ENCODE measurements around the gene BID. TPM values are rescaled to one million over a fixed set of nuclear protein-coding genes. Genes with fewer than 3 reads are reported as not detected.

Gene BID
- total RNA-seq, 1 donor from 2014 or later = 15.9 TPM

DNA sequence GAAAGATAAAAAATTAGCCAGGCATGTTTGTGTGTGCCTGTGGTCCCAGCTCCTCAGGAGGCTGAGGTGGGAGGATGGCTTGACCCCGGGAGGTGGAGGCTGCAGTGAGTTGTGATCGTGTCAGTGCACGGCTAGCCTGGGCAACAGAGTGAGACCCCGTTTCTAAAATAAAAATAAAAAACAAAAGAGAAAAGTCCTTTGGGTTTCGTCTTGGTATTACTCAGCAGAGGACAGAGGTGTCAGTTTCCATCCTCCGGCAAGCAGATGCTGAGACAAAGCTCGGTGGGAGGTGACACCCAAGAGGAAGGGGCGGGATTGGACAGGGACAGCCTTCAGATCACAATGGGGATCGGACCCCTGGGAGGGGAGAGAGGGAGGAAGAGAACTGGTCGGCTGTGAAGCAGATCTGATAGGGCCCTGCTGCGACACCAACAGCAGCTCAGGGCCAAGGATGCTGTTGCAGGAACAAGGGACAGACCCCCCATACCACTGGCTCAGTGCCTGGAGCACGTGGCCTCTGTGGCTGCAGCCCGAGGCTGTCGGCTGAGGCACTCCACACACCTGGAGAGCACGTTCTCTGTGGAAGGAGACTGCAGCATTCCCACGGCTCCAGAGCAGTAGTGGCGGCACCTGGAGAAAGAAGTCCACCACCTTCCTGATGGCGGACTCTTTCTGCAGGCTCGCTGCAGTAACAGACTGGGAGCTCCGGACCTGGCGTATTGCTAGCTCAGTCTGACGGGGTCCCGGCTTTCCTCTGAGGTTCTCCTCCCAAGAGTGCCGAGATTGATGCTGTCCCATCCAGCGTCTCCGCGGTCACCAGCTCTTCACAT, 5.2 kb upstream of the BID start:
- no peaks in the 10 kb centered on the region for H3K27me3 Mint-ChIP-seq (ENCODE audit: low read depth)
- peaks cover 22% of the 10 kb centered on the region for H3K4me1 Mint-ChIP-seq (ENCODE audit: low read depth)
- H3K9me3 Mint-ChIP-seq (ENCODE audit: low read depth) = no peaks in the 10 kb centered on the region
- H3K27ac Mint-ChIP-seq (ENCODE audit: unreplicated experiment) = no peak overlapping the region
- no peak for DNase-seq (ENCODE audit: low spot score)
- TF ChIP-seq, protein P1, sequence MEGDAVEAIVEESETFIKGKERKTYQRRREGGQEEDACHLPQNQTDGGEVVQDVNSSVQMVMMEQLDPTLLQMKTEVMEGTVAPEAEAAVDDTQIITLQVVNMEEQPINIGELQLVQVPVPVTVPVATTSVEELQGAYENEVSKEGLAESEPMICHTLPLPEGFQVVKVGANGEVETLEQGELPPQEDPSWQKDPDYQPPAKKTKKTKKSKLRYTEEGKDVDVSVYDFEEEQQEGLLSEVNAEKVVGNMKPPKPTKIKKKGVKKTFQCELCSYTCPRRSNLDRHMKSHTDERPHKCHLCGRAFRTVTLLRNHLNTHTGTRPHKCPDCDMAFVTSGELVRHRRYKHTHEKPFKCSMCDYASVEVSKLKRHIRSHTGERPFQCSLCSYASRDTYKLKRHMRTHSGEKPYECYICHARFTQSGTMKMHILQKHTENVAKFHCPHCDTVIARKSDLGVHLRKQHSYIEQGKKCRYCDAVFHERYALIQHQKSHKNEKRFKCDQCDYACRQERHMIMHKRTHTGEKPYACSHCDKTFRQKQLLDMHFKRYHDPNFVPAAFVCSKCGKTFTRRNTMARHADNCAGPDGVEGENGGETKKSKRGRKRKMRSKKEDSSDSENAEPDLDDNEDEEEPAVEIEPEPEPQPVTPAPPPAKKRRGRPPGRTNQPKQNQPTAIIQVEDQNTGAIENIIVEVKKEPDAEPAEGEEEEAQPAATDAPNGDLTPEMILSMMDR (IDR thresholded peaks at IDR 0.05) = no peak
- no peak overlapping the region for H3K4me3 Mint-ChIP-seq (ENCODE audit: unreplicated experiment)
- H3K36me3 Mint-ChIP-seq (ENCODE audit: low read depth) = no peaks in the 10 kb centered on the region

DNA sequence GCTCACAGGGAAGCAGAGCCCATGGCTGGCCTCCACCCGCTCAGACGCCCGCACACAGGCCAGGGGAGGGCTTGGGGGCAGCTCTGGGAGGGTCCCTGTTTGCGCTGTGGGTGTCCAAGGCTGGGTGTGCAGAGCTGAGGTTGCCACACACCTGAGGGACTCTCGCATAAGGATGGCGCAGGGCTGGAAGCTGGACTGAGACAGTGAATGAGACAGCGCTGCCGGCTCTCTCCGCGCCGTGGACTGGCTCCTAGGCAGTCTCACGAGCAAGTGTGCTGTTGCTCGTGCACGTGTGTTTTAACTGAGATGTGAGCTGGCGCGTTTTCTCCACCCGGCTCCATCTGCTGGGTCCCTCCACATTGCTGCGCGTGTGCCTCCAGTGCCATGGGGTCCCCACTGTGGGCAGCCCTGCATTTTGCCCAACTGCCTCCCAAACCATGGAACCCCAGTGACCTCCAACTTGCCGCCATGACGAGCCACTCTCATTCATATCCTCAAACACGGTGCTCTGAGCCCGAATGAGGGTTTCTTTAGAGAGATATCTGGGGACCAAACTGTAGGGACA, 4.2 kb upstream of the BID start:
- H3K4me3 Mint-ChIP-seq (ENCODE audit: unreplicated experiment) = no peak overlapping the region
- no peaks in the 10 kb centered on the region for H3K9me3 Mint-ChIP-seq (ENCODE audit: low read depth)
- H3K4me1 Mint-ChIP-seq (ENCODE audit: low read depth) = peaks cover 23% of the 10 kb centered on the region
- TF ChIP-seq, protein P1 (IDR thresholded peaks at IDR 0.05) = no peak
- no peaks in the 10 kb centered on the region for H3K27me3 Mint-ChIP-seq (ENCODE audit: low read depth)
- no peak overlapping the region for H3K27ac Mint-ChIP-seq (ENCODE audit: unreplicated experiment)
- DNase-seq (ENCODE audit: low spot score) = no peak
- no peaks in the 10 kb centered on the region for H3K36me3 Mint-ChIP-seq (ENCODE audit: low read depth)

DNA sequence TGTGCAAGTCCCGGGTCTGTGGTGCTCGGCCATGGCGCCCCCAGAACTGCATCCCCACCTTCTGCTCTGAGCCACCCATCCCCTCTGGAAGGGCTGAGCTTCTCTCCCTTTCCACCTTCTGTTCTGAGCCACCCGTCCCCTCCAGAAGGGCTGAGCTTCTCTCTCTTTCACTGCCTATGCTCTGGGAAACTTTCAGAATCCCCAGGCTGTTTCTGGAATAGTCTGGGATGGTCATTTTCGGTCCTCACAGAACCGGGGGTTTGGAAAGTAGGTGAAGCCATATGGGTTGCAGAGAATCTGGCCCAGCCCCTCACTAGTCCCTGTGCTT, 3.4 kb upstream of the BID start:
- H3K9me3 Mint-ChIP-seq (ENCODE audit: low read depth) = no peaks in the 10 kb centered on the region
- no peak for DNase-seq (ENCODE audit: low spot score)
- TF ChIP-seq, protein P1 (IDR thresholded peaks at IDR 0.05) = no peak
- no peaks in the 10 kb centered on the region for H3K36me3 Mint-ChIP-seq (ENCODE audit: low read depth)
- no peak overlapping the region for H3K4me3 Mint-ChIP-seq (ENCODE audit: unreplicated experiment)
- peaks cover 25% of the 10 kb centered on the region for H3K4me1 Mint-ChIP-seq (ENCODE audit: low read depth)
- H3K27ac Mint-ChIP-seq (ENCODE audit: unreplicated experiment) = no peak overlapping the region
- H3K27me3 Mint-ChIP-seq (ENCODE audit: low read depth) = no peaks in the 10 kb centered on the region

DNA sequence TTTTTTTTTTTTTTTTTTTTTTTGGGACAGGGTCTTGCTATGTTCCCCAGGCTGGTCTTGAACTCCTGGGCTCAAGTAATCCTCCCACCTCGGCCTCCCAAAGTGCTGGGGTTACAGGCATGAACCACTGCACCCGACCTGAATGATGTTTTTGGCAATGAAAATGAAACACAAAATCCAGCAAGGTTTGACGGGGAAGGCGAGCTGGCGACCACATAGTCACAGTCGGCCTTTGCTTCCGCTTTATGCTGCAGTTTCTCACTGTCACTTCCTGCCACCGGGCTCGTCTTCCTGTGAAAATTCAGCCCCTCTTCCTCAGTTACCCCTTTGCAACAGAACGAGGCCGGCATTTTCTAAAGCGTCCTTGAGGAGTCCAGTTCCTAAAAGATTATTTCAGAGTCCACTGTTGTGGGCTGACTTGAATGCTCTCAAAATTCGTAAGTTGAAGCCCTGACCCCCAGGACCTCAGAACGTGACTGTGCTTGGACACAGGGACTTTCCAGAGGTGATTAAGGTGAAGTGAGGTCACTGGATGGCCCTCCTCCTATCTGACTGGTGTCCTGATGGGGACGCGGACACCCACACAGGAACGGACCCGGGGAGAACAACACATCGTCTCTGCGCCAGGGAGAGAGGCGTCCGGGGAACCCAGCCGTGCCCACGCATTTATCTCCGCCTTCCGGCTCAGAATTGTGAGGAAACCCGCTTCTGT, 2.9 kb upstream of the BID start:
- no peaks in the 10 kb centered on the region for H3K36me3 Mint-ChIP-seq (ENCODE audit: low read depth)
- no peak overlapping the region for H3K27ac Mint-ChIP-seq (ENCODE audit: unreplicated experiment)
- no peak overlapping the region for H3K4me3 Mint-ChIP-seq (ENCODE audit: unreplicated experiment)
- TF ChIP-seq, protein P1 (IDR thresholded peaks at IDR 0.05) = no peak
- DNase-seq (ENCODE audit: low spot score) = no peak
- H3K9me3 Mint-ChIP-seq (ENCODE audit: low read depth) = no peaks in the 10 kb centered on the region
- peaks cover 25% of the 10 kb centered on the region for H3K4me1 Mint-ChIP-seq (ENCODE audit: low read depth)
- H3K27me3 Mint-ChIP-seq (ENCODE audit: low read depth) = no peaks in the 10 kb centered on the region

DNA sequence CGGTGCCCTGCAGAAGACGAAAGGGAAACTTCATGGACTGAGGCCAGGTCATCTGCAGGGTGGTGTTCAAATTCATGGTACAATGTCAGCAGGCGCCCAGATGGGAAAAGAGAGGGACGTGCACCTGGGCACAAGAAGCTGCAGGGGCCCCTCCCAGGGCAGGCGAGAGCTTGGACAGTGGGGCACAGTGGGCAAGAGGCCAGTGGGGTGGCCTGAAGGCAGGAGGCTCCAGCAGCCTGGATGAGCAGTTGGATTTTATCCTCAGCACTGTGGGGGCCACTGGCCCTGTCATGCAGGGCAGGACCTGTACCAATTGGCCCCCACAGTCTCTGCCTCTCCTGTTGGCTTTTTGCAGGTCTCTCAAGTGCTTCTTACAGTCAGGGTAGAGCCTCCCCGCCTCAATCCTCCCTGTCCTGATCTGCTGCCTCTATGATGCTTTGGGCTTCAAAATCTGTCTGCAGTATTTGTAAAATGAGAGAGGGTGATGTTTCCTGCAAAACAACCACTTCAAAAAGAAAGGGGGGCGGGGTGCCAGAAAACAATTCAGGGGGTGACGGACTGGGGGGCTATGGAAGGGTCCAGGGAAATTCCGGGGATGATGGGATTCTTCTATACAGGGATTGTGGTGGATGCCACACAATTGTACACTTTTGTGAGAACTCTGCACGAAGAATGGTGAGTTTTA, 1.7 kb upstream of the BID start:
- H3K9me3 Mint-ChIP-seq (ENCODE audit: low read depth) = no peaks in the 10 kb centered on the region
- H3K27ac Mint-ChIP-seq (ENCODE audit: unreplicated experiment) = no peak overlapping the region
- H3K4me1 Mint-ChIP-seq (ENCODE audit: low read depth) = peaks cover 17% of the 10 kb centered on the region
- no peak for DNase-seq (ENCODE audit: low spot score)
- TF ChIP-seq, protein P1 (IDR thresholded peaks at IDR 0.05) = no peak
- H3K4me3 Mint-ChIP-seq (ENCODE audit: unreplicated experiment) = no peak overlapping the region
- H3K36me3 Mint-ChIP-seq (ENCODE audit: low read depth) = no peaks in the 10 kb centered on the region
- no peaks in the 10 kb centered on the region for H3K27me3 Mint-ChIP-seq (ENCODE audit: low read depth)
